SW480 (cell line): ENCODE data around the gene C1RL.
A peak's percentile ranks its signal among the peaks of the same experiment; 100 is the strongest.
"Not testable (repeated sequence)": the region's sequence is repeated elsewhere in the genome, so short reads cannot be mapped to it uniquely, and the experiment has no call there.

Experiments used
- DNase-seq: peaks from one replicate; pipeline ENCODE4 v3.0.0-alpha.2; 2016; ENCODE audit warnings: low spot score

C1RL gene

DNA sequence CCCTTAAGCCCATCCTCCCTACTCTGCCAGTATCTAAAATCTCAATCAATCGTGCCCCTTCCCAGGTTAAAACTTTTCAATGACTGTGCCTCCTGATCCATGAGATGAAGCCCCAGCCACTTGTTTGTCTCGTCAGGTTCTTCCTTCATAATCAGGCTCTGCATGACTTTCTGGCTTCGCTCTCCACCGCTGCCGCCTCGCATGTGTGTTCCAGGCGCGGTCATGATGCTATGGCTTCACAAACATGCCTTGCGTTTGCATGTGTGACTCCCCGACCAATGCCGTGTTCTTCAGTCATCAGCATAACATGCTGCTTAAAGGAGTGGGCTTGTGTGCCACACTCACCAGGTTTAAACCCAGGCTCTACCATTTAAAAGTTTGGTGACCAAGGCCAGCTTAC, 5.0 kb upstream of the C1RL start:
- no peak for DNase-seq

- DNase-seq: peak; percentile 57
Observed at GRCh38 chr12:7113389-7113871, 4.4 kb upstream of the C1RL start.

DNA sequence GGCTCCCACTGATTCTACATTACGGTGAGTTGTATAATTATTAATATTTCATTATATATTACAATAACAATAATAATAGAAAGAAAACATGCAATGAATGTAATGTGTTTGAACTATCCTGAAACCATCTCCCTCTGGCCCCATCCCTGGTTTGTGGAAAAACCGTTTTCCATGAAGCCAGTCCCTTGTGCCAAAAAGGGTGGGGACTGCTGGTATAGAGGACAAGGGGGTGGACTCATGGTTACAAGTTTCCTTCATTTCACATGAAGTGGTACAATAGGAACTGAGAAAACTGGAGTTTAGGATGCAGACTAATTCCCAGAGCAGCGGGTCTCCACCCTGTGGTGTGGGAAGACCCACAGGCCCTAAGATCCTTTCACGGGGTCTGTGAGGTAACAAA, 3.0 kb upstream of the C1RL start:
- DNase-seq: no peak

GRCh38 chr12:7110661-7111060, 1.6 kb upstream of the C1RL start:
- DNase-seq: no peak

DNA sequence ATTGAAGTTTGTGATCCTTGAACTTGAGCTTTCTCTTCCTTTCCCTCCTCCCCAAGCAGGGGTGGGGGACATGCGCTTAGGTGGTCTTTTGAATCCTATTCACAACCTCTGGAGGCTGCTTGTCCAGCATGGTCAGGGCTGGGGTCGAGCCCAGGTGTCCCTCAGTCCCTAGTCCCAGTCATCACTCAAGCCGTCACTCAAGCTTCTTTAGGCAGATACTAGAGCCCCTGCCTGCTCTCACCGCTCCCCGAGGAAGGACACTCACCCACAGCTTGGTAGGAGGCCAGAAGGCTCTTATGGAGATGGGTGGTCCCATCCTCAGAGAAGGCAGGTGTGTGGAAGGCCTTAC, 532 bp upstream of the C1RL start:
- DNase-seq: no peak

DNA sequence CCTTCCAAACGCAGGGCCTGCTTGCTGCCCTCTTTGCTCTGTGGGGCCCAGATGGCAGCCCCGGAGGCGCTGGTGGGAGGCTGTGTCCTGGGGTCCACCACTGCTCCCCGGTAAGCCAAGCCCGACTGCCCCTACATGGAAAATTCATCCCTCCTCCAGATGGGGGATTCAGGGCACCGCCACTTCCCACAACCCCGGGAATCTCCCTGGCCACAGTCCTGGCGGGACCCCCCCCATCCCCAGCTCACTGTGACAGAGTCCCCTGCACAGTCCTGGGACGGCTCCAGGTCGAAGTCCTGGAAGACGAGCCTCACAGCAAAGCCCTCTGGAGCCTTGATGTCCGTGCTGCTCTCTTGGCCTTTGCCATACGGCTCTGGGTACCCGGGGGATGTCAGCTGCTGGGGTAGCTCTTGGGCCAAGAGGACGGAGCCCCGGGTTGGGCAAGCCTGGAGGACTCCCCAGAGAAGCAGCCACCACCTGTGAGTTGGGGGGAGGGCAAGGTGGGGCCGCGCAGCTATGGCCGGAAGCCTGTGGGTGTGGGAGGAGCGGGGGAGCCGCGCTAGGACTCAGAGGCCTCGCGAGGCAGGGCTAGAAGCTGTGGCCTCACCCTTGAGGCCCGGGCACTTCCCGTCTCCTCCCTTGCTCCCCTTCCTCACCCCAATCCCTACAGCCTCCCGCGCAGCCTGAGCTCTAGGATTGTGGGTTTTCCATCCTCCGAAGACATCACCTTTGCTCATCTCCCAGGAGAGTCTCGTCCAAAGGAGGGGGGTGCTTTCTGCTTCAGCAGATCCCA, 815 bp downstream of the C1RL start:
- DNase-seq: peak; percentile 90

GRCh38 chr12:7107636-7108002, 1.4 kb downstream of the C1RL start:
- DNase-seq: peak; percentile 33

DNA sequence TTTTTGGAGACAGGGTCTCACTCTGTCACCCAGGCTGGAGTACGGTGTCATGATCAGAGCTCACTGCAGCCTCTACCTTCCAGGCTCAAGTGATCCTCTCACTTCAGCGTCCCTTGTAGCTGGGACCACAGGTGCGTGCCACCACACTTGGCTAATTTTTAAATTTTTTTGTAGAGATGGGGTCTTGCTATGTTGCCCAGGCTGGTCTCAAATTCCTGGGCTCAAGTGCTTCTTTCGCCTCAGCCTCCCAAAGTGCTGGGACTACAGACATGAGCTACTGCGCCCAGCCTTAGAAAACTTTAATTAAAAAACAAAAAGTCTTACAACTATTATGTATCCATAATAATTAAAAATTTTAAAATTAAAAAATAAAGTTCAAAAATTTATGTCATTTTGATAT, 1.8 kb downstream of the C1RL start:
- not testable (repeated sequence) for DNase-seq

GRCh38 chr12:7106082-7106481, 2.9 kb downstream of the C1RL start:
- DNase-seq: no peak

DNA sequence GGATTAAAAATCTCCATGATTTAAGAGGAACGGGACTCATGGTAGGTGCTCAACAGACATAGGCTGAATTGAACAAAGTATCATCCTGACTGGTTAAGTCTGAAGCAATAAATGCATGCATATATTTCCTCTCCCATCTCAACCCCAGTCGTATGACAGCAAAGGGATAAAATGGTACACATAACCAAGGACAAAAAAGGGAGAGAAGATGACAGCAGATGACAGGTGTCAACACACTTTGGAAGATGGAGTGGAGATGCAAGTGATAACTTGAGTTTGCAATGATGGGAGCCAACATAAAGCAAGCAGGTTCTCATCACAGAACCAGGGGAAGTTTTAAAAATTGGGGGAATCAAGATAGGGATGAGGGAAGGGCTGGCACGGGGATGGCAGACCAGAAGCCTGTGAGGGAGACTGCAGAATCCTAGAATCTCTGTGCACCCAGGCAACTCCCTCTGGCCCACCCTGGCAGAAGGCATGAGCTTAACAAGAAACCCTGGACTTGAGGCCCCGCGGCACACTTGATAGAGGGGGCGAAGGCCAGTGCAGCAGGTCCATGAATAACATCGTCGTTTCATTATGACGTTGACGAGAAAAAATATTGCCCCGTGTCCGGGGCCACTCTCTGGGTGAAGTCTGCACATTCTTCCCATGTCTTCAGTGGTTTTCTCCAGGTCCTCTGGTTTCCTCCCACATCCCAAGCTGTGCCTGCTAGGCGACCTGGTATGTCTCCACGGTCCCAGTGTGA, 5.0 kb downstream of the C1RL start:
- no peak for DNase-seq

- DNase-seq: no peak
Observed at GRCh38 chr12:7102582-7102981, 6.4 kb downstream of the C1RL start.

DNA sequence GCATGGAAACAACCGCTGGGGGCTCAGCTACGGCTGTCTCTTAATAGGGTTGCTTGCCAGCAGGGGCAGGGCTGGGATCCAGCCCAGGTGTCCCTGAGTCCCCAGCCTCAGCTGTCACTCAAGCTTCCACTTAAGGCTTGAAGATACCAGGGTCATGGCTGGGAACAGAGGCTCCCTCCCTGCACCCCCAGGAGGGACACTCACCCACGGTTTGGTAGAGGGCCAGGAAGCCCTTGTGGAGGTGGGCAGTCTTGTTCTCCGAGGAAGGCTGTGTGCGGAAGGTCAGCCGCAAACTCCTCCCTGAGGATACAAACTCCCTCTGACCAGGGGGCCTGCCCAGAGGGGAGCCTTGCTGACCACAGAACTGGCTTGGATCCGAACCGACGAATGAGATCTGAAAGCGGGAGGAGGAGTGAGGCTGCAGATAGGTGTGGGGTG, 7.3 kb downstream of the C1RL start:
- no peak for DNase-seq

DNA sequence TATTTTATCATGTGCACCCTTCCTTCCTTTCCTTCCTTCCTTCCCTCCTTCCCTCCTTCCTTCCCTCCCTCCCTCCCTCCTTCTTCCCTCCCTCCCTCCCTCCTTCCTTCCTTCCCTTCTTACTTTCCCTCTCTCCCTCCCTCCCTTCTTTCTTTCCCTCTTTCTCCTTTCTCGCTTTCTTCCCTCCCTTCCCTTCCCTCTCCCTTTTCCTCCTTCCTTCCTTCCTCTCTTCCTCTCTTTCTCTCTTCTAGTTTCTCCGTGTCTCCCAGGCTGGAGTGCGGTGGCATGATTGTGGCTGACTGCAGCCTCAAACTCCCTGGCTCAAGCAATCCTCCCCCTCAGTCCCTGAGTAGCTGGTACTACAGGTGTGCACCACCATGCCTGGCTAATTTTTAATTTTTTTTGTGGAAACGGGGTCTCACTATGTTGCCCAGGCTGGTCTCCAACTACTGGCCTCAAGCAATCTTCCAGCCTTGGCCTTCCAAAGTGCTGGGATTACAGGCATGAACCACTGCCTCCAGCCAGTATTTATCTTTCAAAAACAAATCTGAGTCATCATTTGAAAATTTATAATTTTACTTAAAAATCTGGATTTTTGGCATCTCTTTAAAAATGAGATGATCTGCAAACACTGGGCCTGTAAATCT, 7.8 kb downstream of the C1RL start:
- DNase-seq: no peak

DNA sequence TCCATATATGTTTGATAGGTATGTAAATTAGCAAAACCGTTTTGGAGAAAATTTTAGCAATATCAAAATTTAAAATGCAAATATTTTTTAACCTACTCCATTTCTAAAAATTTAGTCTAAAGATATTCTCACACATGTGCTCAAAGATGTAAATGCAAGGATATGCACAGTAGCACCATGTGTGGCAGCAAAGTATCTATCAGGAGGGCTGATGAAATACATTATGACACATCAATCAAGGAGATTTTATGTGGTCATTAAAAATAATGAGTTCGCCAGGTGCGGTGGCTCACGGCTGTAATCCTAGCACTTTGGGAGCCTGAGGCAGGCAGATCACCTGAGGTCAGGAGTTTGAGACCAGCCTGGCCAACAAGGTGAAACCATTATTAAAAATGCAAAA, 8.8 kb downstream of the C1RL start:
- no peak for DNase-seq

DNA sequence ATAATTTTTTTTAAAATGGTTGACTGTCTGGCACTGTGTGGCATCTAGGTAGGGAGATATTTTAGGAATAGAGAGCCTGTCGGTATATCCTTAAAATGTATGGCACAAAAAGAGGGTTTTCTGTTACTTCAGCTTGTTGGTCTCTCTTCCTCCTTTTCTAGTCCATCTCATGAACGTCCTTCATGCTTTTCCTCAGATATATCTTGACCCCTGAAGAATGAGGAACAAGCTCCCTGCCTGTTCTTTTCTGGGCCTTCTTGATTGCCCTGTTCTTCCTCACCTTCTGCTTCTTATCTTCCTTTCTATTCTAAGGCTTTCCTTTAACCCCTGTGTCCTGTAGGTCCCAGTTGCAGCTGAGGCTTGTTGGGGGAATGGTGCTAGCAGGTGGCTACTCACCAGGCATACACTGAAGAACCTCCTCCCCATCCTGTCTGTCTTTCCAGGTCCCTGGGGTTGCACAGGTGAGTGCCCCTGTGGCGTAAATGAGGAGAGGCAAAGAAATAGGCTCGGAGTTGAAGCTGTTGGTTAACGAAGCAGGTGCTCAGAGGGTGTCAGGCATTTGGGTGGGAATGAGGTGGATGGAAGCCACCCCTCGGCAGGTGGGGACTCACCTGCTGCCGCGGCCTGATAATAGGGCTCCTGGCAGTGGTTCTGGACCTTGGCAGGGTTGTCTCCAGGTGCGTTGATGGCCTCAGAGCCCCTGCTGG, 9.6 kb downstream of the C1RL start:
- DNase-seq: no peak

DNA sequence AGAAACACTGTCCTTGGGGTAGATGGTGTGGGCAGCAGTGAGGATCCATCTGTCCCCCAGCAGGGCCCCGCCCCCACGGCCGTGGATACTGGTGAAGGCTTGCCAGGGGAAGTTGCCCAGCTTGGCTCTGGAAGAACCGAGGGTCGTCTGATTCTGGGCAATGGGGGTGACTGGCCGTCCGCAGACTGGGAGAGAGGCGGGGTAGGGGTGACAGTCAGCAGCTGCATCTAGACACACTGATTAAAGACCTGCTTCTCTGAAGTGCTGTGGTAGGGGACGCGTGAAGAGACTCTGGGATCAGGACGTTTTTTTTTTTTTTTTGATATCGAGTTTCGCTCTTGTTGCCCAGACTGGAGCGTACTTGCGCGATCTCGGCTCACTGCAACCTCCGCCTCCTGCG, 12.0 kb downstream of the C1RL start:
- DNase-seq: no peak

GRCh38 chr12:7096006-7096932, 12.7 kb downstream of the C1RL start:
- no peak for DNase-seq

GRCh38 chr12:7093892-7094291, 15.1 kb downstream of the C1RL start:
- no peak for DNase-seq

- DNase-seq: no peak
Observed at GRCh38 chr12:7093486-7093885, 15.5 kb downstream of the C1RL start.

DNA sequence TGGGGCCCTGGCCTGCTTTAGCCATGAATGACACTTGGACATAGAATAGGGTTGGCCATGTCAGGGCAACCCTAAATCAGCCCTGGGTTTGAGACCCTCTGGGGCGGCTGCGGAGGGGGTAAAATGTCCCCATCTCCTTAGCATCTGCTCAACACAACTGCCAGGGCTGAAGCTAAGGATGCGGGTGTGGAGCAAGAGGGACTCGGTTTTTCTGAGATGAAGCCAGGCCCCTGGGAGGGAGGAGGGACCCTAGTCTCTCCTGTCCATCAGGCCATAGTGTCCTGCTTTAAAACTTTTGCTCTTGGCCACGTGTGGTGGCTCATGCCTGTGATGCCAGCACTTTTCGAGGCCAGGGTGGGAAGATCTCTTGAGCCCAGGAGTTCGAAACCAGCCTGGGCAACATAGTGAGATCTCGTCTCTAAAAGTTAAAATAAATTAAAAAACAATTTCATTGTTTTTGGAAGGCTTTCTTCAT, 16.0 kb downstream of the C1RL start:
- no peak for DNase-seq
